K562 (cell line): ENCODE data around the gene CALCB. TPM values are rescaled to one million over a fixed set of nuclear protein-coding genes. Genes with fewer than 3 reads are reported as not detected.

Source experiments
- ATAC-seq: fragments of 200-7000 bp; cut with Tn5 transposase; 3 replicates; pipeline ENCODE4 v1.9.1; 2020; ENCODE audit warnings: moderate library complexity
- BruUV-seq: library from RNA; stranded (reverse); fragments of 400-500 nt; replicated peaks from 2 replicates; lab custom pipeline; 2021; lab: Mats Ljungman, UMichigan
- CTCF ChIA-PET: fragments of 300-600 bp; formaldehyde crosslinking; extraction: SDS; loops from one replicate; lab custom pipeline; 2021; ENCODE audit warnings: low intra/inter-chr PET ratio; lab: Yijun Ruan, JAX
- POLR2A ChIA-PET: fragments of 300-600, 350-650 bp; sonication (Branson Sonifier 250); formaldehyde crosslinking; extraction: SDS; loops from one replicate; lab custom pipeline; 2021; ENCODE audit warnings: antibody characterized with exemption, inconsistent platforms; lab: Yijun Ruan, JAX
- DNase-seq, 4 experiments: peaks; one replicate each; pipeline versions ENCODE4 v3.0.0 to v3.0.0-alpha.2; 2011 to 2018; ENCODE audit warnings: low spot score in 3 of 4, mixed read lengths in 3 of 4; ENCODE audit errors: extremely low read depth in 1 of 4
- FAIRE-seq: peaks from 2 replicates; lab custom pipeline; 2011; peaks lifted over from hg19 to GRCh38; lab: Jason Lieb, UNC
- H2AFZ ChIP-seq: 2 replicates; pipeline ENCODE4 v1.6.0; 2011; ENCODE audit warnings: low read depth, low read length, control low read depth, inconsistent platforms
- H3K27ac ChIP-seq: fragments of 200-600 bp; 3 replicates; pipeline ENCODE4 v1.8.0; 2011; ENCODE audit warnings: low read depth, mild to moderate bottlenecking, control low read depth, inconsistent platforms, low read length, moderate library complexity, mixed read lengths; ENCODE audit errors: extremely low read depth
- H3K27me3 ChIP-seq, 2 experiments: fragments of 300-600 bp in 1 of 2; 2 replicates in 1 of 2; 3 replicates in 1 of 2; pipeline versions ENCODE4 v1.6.0 to v1.8.0; 2011; ENCODE audit warnings: inconsistent platforms in 2 of 2, low read length in 2 of 2, mild to moderate bottlenecking in 1 of 2, mixed read lengths in 1 of 2, moderate library complexity in 1 of 2; ENCODE audit not compliant: control insufficient read depth in 2 of 2, insufficient read depth in 2 of 2
- H3K36me3 ChIP-seq: fragments of 300-600 bp; 3 replicates; pipeline ENCODE4 v1.8.0; 2011; ENCODE audit warnings: mild to moderate bottlenecking, low read length, inconsistent platforms; ENCODE audit not compliant: control insufficient read depth, insufficient read depth
- H3K4me1 ChIP-seq, 2 experiments: fragments of 200-600 bp in 1 of 2; replicated peaks in 1 of 2; 2 replicates in 1 of 2; 3 replicates in 1 of 2; pipeline versions ENCODE4 v1.5.1 to v1.8.0; 2011; ENCODE audit warnings: inconsistent platforms in 2 of 2, low read length in 2 of 2, mild to moderate bottlenecking in 1 of 2, mixed read lengths in 1 of 2, moderate library complexity in 1 of 2; ENCODE audit not compliant: control insufficient read depth in 2 of 2, insufficient read depth in 2 of 2
- H3K4me2 ChIP-seq: 2 replicates; pipeline ENCODE4 v1.6.1; 2011; ENCODE audit warnings: low read length, control low read depth, inconsistent platforms, mixed read lengths; ENCODE audit not compliant: insufficient read depth
- H3K4me3 ChIP-seq: fragments of 200-600 bp; sonication (generic), shearing (Covaris generic); 2 replicates; pipeline ENCODE4 v1.5.1; 2016; ENCODE audit warnings: control low read depth, inconsistent platforms
- H3K79me2 ChIP-seq: fragments of 200-600 bp; 3 replicates; pipeline ENCODE4 v1.8.0; 2011; ENCODE audit warnings: low read length, inconsistent platforms; ENCODE audit not compliant: control insufficient read depth, insufficient read depth
- H3K9ac ChIP-seq, 2 experiments: 2 replicates each; pipeline versions ENCODE4 v1.6.0 to v1.6.1; 2011; ENCODE audit warnings: low read depth in 2 of 2, low read length in 2 of 2, control low read depth in 1 of 2, inconsistent platforms in 1 of 2, mild to moderate bottlenecking in 1 of 2, mixed read lengths in 1 of 2; ENCODE audit not compliant: insufficient read depth in 1 of 2
- H3K9me1 ChIP-seq: one replicate; pipeline ENCODE4 v1.6.0; 2011; ENCODE audit warnings: inconsistent platforms, mild to moderate bottlenecking, low read length, moderate library complexity; ENCODE audit not compliant: control insufficient read depth, insufficient read depth
- H3K9me3 ChIP-seq: replicated peaks from 2 replicates; pipeline ENCODE4 v1.5.1; 2011; ENCODE audit warnings: low read depth, low read length, inconsistent platforms; ENCODE audit not compliant: control insufficient read depth, insufficient read depth
- H4K20me1 ChIP-seq: replicated peaks from 2 replicates; pipeline ENCODE4 v1.6.1; 2011; ENCODE audit warnings: low read length, inconsistent platforms, mixed read lengths; ENCODE audit not compliant: control insufficient read depth, insufficient read depth
- HEY1 ChIP-seq: fragments of 250-450 bp; sonication (Bioruptor Pico); IDR thresholded peaks from 2 replicates; pipeline ENCODE4 v1.5.0; 2020; ENCODE audit warnings: mild to moderate bottlenecking, moderate library complexity, borderline replicate concordance
- MAFG ChIP-seq: fragments of 450-650 bp; conservative IDR thresholded peaks from 2 replicates; pipeline ENCODE4 v1.6.1; 2016; ENCODE audit warnings: missing genetic modification characterization, missing compliant biosample characterization
- MCM5 ChIP-seq: fragments of 450-650 bp; IDR thresholded peaks from 2 replicates; pipeline ENCODE4 v1.6.1; 2016; ENCODE audit warnings: low read depth
- PHF8 ChIP-seq: fragments of 200-600 bp; sonication (generic); IDR thresholded peaks from 2 replicates; pipeline ENCODE4 v1.6.1; 2012; ENCODE audit warnings: mixed run types, mild to moderate bottlenecking, inconsistent platforms, low read length, moderate library complexity, borderline replicate concordance
- POLR2AphosphoS5 ChIP-seq: IDR thresholded peaks from 2 replicates; pipeline ENCODE4 v1.6.1; 2011; ENCODE audit warnings: mild to moderate bottlenecking, low read depth, low read length, moderate library complexity; ENCODE audit not compliant: control insufficient read depth, insufficient read depth
- U2AF2 ChIP-seq: fragments of 200-400 bp; formaldehyde crosslinking; optimal IDR thresholded peaks from 2 replicates; pipeline ENCODE3; 2017; ENCODE audit warnings: low read depth, mild to moderate bottlenecking, low read length
- ZFP30 ChIP-seq: fragments of 250-450 bp; sonication (Bioruptor Pico); IDR thresholded peaks from 2 replicates; pipeline ENCODE4 v1.8.0; 2022; ENCODE audit warnings: moderate library complexity, mild to moderate bottlenecking, inconsistent platforms, borderline replicate concordance
- WGBS: fragments of 100-300 bp; shearing (Covaris generic); methylation state at CpG from one replicate; pipeline ENCODE4 v1.1.6; 2016; ENCODE audit warnings: low coverage, mixed read lengths; ENCODE audit not compliant: insufficient coverage; ENCODE audit errors: missing lambda C conversion rate; 5-methylcytosine and 5-hydroxymethylcytosine counted together
- in situ Hi-C: fragments of 300-500 bp; cut with MboI; formaldehyde crosslinking; loops from 4 replicates; pipeline ENCODE4 v1.15.0; 2018; ENCODE audit warnings: inconsistent platforms, mixed read lengths
- intact Hi-C: fragments of 100-400 bp; cut with micrococcal nuclease; formaldehyde crosslinking; loops from 2 replicates; pipeline ENCODE4 v1.14.2; 2022
- polyA plus RNA-seq, 8 experiments: library from polyadenylated mRNA; depleted of rRNA in 4 of 8; stranded (reverse) in 5 of 8; unstranded in 3 of 8; fragments of >200 nt; fragmentation: Nextera tagmentation in 2 of 8; fragmentation: Illumina TruSeq in 1 of 8; extraction: Ambion mirVana in 2 of 8; extraction: Trizol in 1 of 8; gene quantifications; 2 replicates each; pipeline versions ENCODE4 v1.2.1 to v1.2.3, GENCODE V29; 2011 to 2014; ENCODE audit warnings: inconsistent platforms in 1 of 8, missing spikeins in 1 of 8
- total RNA-seq, 7 experiments: library from RNA; depleted of rRNA in 6 of 7; stranded (reverse); fragments of >200 nt in 6 of 7; fragmentation: Illumina TruSeq in 2 of 7; extraction: Trizol in 2 of 7; gene quantifications; 2 replicates each; pipeline versions ENCODE4 v1.2.1 to v1.2.3, GENCODE V29; 2011 to 2021; ENCODE audit warnings: low replicate concordance in 1 of 7
- TF ChIP-seq, protein P1 (sequence below): IDR thresholded peaks from 2 replicates; pipeline ENCODE4 v1.6.1; 2012; ENCODE audit warnings: low read depth, low read length, improper control_type of control experiment, borderline replicate concordance

Gene CALCB
- total and polyA plus RNA-seq, 9 of the 15 experiments (the other 6 are each of a cell fraction or from before 2014, with no cell fraction given): not detected

GRCh38 chr11:15108592-15109130 lies 35.3 kb downstream of the CALCB start:
- in situ Hi-C loops: no loop called here
- TF ChIP-seq U2AF2 (no peak), HEY1 (CRISPR knock-in tag) (no peak), MAFG (tag) (no peak), PHF8 (no peak), ZFP30 (CRISPR knock-in tag) (no peak), POLR2AphosphoS5 (no peak), MCM5 (no peak)
- TF ChIP-seq, protein P1, sequence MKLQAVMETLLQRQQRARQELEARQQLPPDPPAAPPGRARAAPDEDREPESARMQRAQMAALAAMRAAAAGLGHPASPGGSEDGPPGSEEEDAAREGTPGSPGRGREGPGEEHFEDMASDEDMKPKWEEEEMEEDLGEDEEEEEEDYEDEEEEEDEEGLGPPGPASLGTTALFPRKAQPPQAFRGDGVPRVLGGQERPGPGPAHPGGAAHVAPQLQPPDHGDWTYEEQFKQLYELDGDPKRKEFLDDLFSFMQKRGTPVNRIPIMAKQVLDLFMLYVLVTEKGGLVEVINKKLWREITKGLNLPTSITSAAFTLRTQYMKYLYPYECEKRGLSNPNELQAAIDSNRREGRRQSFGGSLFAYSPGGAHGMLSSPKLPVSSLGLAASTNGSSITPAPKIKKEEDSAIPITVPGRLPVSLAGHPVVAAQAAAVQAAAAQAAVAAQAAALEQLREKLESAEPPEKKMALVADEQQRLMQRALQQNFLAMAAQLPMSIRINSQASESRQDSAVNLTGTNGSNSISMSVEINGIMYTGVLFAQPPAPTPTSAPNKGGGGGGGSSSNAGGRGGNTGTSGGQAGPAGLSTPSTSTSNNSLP: no peak
- TF ChIP-seq, all 486 proteins: peak for 0
- intact Hi-C loops: no loop called here
- ATAC-seq: no peak
- Histone ChIP-seq H3K4me2 (no peak overlapping the region), H3K9ac (no peak overlapping the region), H3K27ac (no peak overlapping the region), H3K4me3 (no peak overlapping the region), H3K4me1 (no peaks in the 10 kb centered on the region), H3K27me3 (peaks cover 3 to 9% of the 10 kb centered on the region in 2 experiments; a peak in 3 of 5 replicates), H2AFZ (no peak overlapping the region), H3K9me1 (no peaks in the 10 kb centered on the region), H3K36me3 (no peaks in the 10 kb centered on the region), H3K79me2 (no peaks in the 10 kb centered on the region), H4K20me1 (no peaks in the 10 kb centered on the region), H3K9me3 (no peaks in the 10 kb centered on the region)
- DNase-seq: no peak
- BruUV-seq: no TSS peak
- no peak for FAIRE-seq
- POLR2A ChIA-PET: interaction anchor here (0.9 kb wide), 1 partner anchor 17 kb away, joined by 3 read pairs; no protein-coding TSS in a partner anchor
- 0% methylated on average over 2 of the region's 2 CpGs for WGBS
- CTCF ChIA-PET: no interaction called here
